Esophagus muscularis mucosa (tissue), 4 donors: Measurements from ENCODE around the gene KIAA0930. TPM values are rescaled to one million over a fixed set of nuclear protein-coding genes. Genes with fewer than 3 reads are reported as not detected.

Experiments used
- DNase-seq: peaks from one replicate; pipeline ENCODE4 v3.0.0-alpha.2; 2017; ENCODE audit errors: extremely low spot score
- H3K27ac ChIP-seq, 4 donors: fragments of 200-600 bp; sonication (generic); replicated peaks in 1 of 4; 1 replicate in 3 of 4; 2 replicates in 1 of 4; pipeline ENCODE4 v1.5.1; 2016 to 2019; ENCODE audit warnings: mild to moderate bottlenecking in 1 of 4
- H3K27me3 ChIP-seq, 4 donors: fragments of 200-600 bp; sonication (generic); one replicate each; pipeline versions ENCODE4 v1.5.1 to v1.6.0; 2016 to 2019
- H3K36me3 ChIP-seq, 4 donors: fragments of 200-600 bp; sonication (generic); one replicate each; pipeline ENCODE4 v1.5.1; 2016 to 2019
- H3K4me1 ChIP-seq, 4 donors: fragments of 200-600 bp; sonication (generic); one replicate each; pipeline ENCODE4 v1.5.1; 2016 to 2019
- H3K4me3 ChIP-seq, 4 donors: fragments of 200-600 bp; sonication (generic); 1 replicate in 2 of 4; 2 replicates in 2 of 4; pipeline ENCODE4 v1.5.1; 2016 to 2019; ENCODE audit warnings: mild to moderate bottlenecking in 4 of 4, moderate library complexity in 1 of 4
- H3K9me3 ChIP-seq, 4 donors: fragments of 200-600 bp; sonication (generic); 1 replicate in 3 of 4; 2 replicates in 1 of 4; pipeline ENCODE4 v1.5.1; 2016 to 2019
- CTCF ChIP-seq, 3 experiments: fragments of 200-600 bp in 2 of 3; fragments of 450-650 bp in 1 of 3; sonication (generic) in 2 of 3; IDR thresholded peaks; one replicate each; pipeline ENCODE4 v1.5.1; 2017 to 2019; ENCODE audit warnings: antibody characterized with exemption in 3 of 3, mild to moderate bottlenecking in 2 of 3, moderate library complexity in 1 of 3
- EP300 ChIP-seq: sonication (generic); formaldehyde crosslinking; IDR thresholded peaks from one replicate; pipeline ENCODE4 v1.6.1; 2017; ENCODE audit warnings: antibody characterized with exemption
- POLR2A ChIP-seq: fragments of 450-650 bp; IDR thresholded peaks from one replicate; pipeline ENCODE4 v1.6.1; 2017; ENCODE audit warnings: antibody characterized with exemption, moderate library complexity, mild to moderate bottlenecking, low read depth
- POLR2AphosphoS5 ChIP-seq, 2 donors: sonication (generic); formaldehyde crosslinking; IDR thresholded peaks; one replicate each; pipeline ENCODE4 v1.6.1; 2017; ENCODE audit warnings: antibody characterized with exemption in 2 of 2
- WGBS: methylation state at CpG from one replicate; pipeline ENCODE4 v1.1.5; 2018; 5-methylcytosine and 5-hydroxymethylcytosine counted together
- intact Hi-C: fragments of 100-400 bp; cut with DNase I; formaldehyde crosslinking; loops from one replicate; pipeline ENCODE4 v1.15.1; 2023
- total RNA-seq, 4 donors: library from RNA; depleted of rRNA; stranded (reverse); fragments of >200 nt; gene quantifications; one replicate each; pipeline versions ENCODE4 v1.1.0 to v1.2.1, GENCODE V29; 2016

The KIAA0930 gene
- total RNA-seq, 4 donors from 2014 or later: 31.6 to 67.1 (median 46.8) TPM

GRCh38 chr22:45163451-45164269 is 77.0 kb downstream of the KIAA0930 start, which contains the start of gene NUP50:
NUP50 (plus strand) TSS chr22:45163925; CDS start chr22:45168178, 4,253 bp downstream.
- Histone ChIP-seq H3K4me3 (peak within 1 kb of the TSS; percentile 77 to 98 (median 89)), H3K27me3 (no peaks in the 10 kb centered on the region), H3K9me3 (no peaks in the 10 kb centered on the region), H3K36me3 (peaks cover 6 to 21% (median 10%) of the 10 kb centered on the region in 4 donors), H3K27ac (peak within 1 kb of the TSS; percentile 84 to 92 (median 88)), H3K4me1 (peaks cover 25 to 59% (median 49%) of the 10 kb centered on the region in 4 donors)
- intact Hi-C loops: loop anchor here (5.0 to 10.0 kb wide), 2 partner anchors 51 to 156 kb away; no protein-coding TSS in a partner anchor
- DNase-seq: peak; percentile 98
- 2% methylated on average over 30 of the region's 100 CpGs for WGBS
- TF ChIP-seq POLR2AphosphoS5 (IDR thresholded peaks at IDR 0.05): peak; percentile 92 to 96
- peak; percentile 47 for TF ChIP-seq POLR2A
- TF ChIP-seq CTCF (IDR thresholded peaks at IDR 0.05): peak in 1 of 3 experiments; percentile 8
- TF ChIP-seq EP300: no peak

- H3K4me1 ChIP-seq: peaks cover 25 to 61% (median 50%) of the 10 kb centered on the region in 4 donors
Measured at GRCh38 chr22:45163099-45163450, 77.6 kb downstream of the KIAA0930 start.

GRCh38 chr22:45162531-45162930 is 78.2 kb downstream of the KIAA0930 start:
- Histone ChIP-seq H3K4me3 (peak overlapping the region; percentile 77 to 98 (median 89)), H3K36me3 (peaks cover 0 to 17% (median 5%) of the 10 kb centered on the region in 4 donors), H3K27me3 (no peaks in the 10 kb centered on the region), H3K4me1 (peaks cover 25 to 65% (median 51%) of the 10 kb centered on the region in 4 donors), H3K27ac (peak overlapping the region; percentile 84 to 92 (median 88)), H3K9me3 (no peaks in the 10 kb centered on the region)
- TF ChIP-seq POLR2AphosphoS5 (IDR thresholded peaks at IDR 0.05): no peak
- WGBS: 90% methylated on average over 18 of the region's 19 CpGs
- intact Hi-C loops: loop anchor here (5.0 to 10.0 kb wide), 2 partner anchors 52 to 155 kb away; no protein-coding TSS in a partner anchor
- no peak for DNase-seq

More at GRCh38 chr22:45163099-45163450, 77.6 kb downstream of the KIAA0930 start:
- Histone ChIP-seq H3K36me3 (peaks cover 0 to 15% (median 4%) of the 10 kb centered on the region in 4 donors), H3K27ac (peak overlapping the region; percentile 84 to 92 (median 88)), H3K27me3 (no peaks in the 10 kb centered on the region), H3K4me3 (peak overlapping the region; percentile 77 to 98 (median 89)), H3K9me3 (no peaks in the 10 kb centered on the region)
- TF ChIP-seq CTCF (IDR thresholded peaks at IDR 0.05) (no peak), POLR2A (no peak)
- DNase-seq: no peak
- intact Hi-C loops: loop anchor here (5.0 to 10.0 kb wide), 2 partner anchors 52 to 156 kb away; no protein-coding TSS in a partner anchor
- WGBS: 7% methylated on average over 13 of the region's 13 CpGs

- 56% methylated on average over 5 of the region's 5 CpGs for WGBS
- Histone ChIP-seq H3K27me3 (no peaks in the 10 kb centered on the region), H3K4me1 (peaks cover 15 to 49% (median 30%) of the 10 kb centered on the region in 4 donors), H3K9me3 (no peaks in the 10 kb centered on the region), H3K4me3 (no peak overlapping the region), H3K36me3 (peaks cover 0 to 25% (median 15%) of the 10 kb centered on the region in 4 donors), H3K27ac (peak overlapping the region; percentile 45 to 64 (median 60))
- TF ChIP-seq CTCF (IDR thresholded peaks at IDR 0.05) (no peak), POLR2A (no peak), EP300 (no peak), POLR2AphosphoS5 (IDR thresholded peaks at IDR 0.05) (no peak)
- intact Hi-C loops: loop anchor here (5.0 to 10.0 kb wide), 2 partner anchors 55 to 153 kb away; no protein-coding TSS in a partner anchor
- DNase-seq: no peak
Measured at GRCh38 chr22:45159652-45160462, 80.8 kb downstream of the KIAA0930 start.
